Measurements from ENCODE around the gene DUSP9.

Gene DUSP9

GRCh38 chrX:153644356-153645125 lies 2.5 kb upstream of the DUSP9 start (continued):
- TF ChIP-seq ZNF404 (tag by site-specific recombination; IDR thresholded peaks at IDR 0.05) (no peak), ZNF214 (tag by site-specific recombination; IDR thresholded peaks at IDR 0.05; ENCODE audit: borderline replicate concordance) (no peak), ZNF660 (tag by site-specific recombination; IDR thresholded peaks at IDR 0.05) (no peak), ZNF48 (tag by site-specific recombination; IDR thresholded peaks at IDR 0.05) (no peak), ZNF501 (tag by site-specific recombination; IDR thresholded peaks at IDR 0.05) (peak; percentile 29; the same call in 1 of the 2 replicates), ZNF354C (tag by site-specific recombination; IDR thresholded peaks at IDR 0.05; ENCODE audit: borderline replicate concordance, low read depth) (no peak), HOXA7 (CRISPR knock-in tag; IDR thresholded peaks at IDR 0.05; ENCODE audit: borderline replicate concordance) (no peak), ZNF394 (tag by site-specific recombination; IDR thresholded peaks at IDR 0.05; ENCODE audit: borderline replicate concordance) (peak; percentile 41; the same call in 1 of the 2 replicates), PBX3 (CRISPR knock-in tag; IDR thresholded peaks at IDR 0.05) (no peak), GLIS2 (tag by site-specific recombination; IDR thresholded peaks at IDR 0.05) (peak; percentile 60), REPIN1 (tag by site-specific recombination; IDR thresholded peaks at IDR 0.05; ENCODE audit: low read depth) (no peak), WT1 (tag by site-specific recombination; IDR thresholded peaks at IDR 0.05) (no peak), CTCF (tag by site-specific recombination; IDR thresholded peaks at IDR 0.05) (peak; percentile 83), ZNF138 (tag by site-specific recombination; IDR thresholded peaks at IDR 0.05; ENCODE audit: borderline replicate concordance) (no peak), ZNF704 (tag by site-specific recombination; IDR thresholded peaks at IDR 0.05) (no peak)
- TF ChIP-seq, protein P1, sequence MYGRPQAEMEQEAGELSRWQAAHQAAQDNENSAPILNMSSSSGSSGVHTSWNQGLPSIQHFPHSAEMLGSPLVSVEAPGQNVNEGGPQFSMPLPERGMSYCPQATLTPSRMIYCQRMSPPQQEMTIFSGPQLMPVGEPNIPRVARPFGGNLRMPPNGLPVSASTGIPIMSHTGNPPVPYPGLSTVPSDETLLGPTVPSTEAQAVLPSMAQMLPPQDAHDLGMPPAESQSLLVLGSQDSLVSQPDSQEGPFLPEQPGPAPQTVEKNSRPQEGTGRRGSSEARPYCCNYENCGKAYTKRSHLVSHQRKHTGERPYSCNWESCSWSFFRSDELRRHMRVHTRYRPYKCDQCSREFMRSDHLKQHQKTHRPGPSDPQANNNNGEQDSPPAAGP (tag by site-specific recombination; IDR thresholded peaks at IDR 0.05), result no peak
- TF ChIP-seq, protein P2, sequence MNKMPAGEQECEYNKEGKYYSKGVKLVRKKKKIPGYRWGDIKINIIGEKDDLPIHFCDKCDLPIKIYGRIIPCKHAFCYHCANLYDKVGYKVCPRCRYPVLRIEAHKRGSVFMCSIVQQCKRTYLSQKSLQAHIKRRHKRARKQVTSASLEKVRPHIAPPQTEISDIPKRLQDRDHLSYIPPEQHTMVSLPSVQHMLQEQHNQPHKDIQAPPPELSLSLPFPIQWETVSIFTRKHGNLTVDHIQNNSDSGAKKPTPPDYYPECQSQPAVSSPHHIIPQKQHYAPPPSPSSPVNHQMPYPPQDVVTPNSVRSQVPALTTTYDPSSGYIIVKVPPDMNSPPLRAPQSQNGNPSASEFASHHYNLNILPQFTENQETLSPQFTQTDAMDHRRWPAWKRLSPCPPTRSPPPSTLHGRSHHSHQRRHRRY (tag by site-specific recombination; IDR thresholded peaks at IDR 0.05), result no peak
- TF ChIP-seq, protein P3, sequence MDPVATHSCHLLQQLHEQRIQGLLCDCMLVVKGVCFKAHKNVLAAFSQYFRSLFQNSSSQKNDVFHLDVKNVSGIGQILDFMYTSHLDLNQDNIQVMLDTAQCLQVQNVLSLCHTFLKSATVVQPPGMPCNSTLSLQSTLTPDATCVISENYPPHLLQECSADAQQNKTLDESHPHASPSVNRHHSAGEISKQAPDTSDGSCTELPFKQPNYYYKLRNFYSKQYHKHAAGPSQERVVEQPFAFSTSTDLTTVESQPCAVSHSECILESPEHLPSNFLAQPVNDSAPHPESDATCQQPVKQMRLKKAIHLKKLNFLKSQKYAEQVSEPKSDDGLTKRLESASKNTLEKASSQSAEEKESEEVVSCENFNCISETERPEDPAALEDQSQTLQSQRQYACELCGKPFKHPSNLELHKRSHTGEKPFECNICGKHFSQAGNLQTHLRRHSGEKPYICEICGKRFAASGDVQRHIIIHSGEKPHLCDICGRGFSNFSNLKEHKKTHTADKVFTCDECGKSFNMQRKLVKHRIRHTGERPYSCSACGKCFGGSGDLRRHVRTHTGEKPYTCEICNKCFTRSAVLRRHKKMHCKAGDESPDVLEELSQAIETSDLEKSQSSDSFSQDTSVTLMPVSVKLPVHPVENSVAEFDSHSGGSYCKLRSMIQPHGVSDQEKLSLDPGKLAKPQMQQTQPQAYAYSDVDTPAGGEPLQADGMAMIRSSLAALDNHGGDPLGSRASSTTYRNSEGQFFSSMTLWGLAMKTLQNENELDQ (tag by site-specific recombination; IDR thresholded peaks at IDR 0.05; ENCODE audit: low read depth), result no peak
- TF ChIP-seq, protein P4, sequence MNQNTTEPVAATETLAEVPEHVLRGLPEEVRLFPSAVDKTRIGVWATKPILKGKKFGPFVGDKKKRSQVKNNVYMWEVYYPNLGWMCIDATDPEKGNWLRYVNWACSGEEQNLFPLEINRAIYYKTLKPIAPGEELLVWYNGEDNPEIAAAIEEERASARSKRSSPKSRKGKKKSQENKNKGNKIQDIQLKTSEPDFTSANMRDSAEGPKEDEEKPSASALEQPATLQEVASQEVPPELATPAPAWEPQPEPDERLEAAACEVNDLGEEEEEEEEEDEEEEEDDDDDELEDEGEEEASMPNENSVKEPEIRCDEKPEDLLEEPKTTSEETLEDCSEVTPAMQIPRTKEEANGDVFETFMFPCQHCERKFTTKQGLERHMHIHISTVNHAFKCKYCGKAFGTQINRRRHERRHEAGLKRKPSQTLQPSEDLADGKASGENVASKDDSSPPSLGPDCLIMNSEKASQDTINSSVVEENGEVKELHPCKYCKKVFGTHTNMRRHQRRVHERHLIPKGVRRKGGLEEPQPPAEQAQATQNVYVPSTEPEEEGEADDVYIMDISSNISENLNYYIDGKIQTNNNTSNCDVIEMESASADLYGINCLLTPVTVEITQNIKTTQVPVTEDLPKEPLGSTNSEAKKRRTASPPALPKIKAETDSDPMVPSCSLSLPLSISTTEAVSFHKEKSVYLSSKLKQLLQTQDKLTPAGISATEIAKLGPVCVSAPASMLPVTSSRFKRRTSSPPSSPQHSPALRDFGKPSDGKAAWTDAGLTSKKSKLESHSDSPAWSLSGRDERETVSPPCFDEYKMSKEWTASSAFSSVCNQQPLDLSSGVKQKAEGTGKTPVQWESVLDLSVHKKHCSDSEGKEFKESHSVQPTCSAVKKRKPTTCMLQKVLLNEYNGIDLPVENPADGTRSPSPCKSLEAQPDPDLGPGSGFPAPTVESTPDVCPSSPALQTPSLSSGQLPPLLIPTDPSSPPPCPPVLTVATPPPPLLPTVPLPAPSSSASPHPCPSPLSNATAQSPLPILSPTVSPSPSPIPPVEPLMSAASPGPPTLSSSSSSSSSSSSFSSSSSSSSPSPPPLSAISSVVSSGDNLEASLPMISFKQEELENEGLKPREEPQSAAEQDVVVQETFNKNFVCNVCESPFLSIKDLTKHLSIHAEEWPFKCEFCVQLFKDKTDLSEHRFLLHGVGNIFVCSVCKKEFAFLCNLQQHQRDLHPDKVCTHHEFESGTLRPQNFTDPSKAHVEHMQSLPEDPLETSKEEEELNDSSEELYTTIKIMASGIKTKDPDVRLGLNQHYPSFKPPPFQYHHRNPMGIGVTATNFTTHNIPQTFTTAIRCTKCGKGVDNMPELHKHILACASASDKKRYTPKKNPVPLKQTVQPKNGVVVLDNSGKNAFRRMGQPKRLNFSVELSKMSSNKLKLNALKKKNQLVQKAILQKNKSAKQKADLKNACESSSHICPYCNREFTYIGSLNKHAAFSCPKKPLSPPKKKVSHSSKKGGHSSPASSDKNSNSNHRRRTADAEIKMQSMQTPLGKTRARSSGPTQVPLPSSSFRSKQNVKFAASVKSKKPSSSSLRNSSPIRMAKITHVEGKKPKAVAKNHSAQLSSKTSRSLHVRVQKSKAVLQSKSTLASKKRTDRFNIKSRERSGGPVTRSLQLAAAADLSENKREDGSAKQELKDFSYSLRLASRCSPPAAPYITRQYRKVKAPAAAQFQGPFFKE (tag by site-specific recombination; IDR thresholded peaks at IDR 0.05; ENCODE audit: borderline replicate concordance), result no peak

All from HEK293 (cell line).